PC-9 (cell line): ENCODE data around the gene RUSC1. TPM values are rescaled to one million over a fixed set of nuclear protein-coding genes. Genes with fewer than 3 reads are reported as not detected.

Source experiments
- BruUV-seq: library from RNA; stranded (reverse); fragments of 400-500 nt; replicated peaks from 2 replicates; lab custom pipeline; 2021; lab: Mats Ljungman, UMichigan
- CTCF ChIA-PET: fragments of 300-600 bp; sonication (Branson Sonifier 250); formaldehyde crosslinking; loops from one replicate; lab custom pipeline; 2022; ENCODE audit warnings: antibody characterized with exemption; lab: Charles Lee
- POLR2A ChIA-PET: fragments of 300-600 bp; sonication (Branson Sonifier 250); formaldehyde crosslinking; loops from one replicate; lab custom pipeline; 2022; ENCODE audit warnings: antibody characterized with exemption; ENCODE audit not compliant: unreplicated experiment; lab: Charles Lee
- DNase-seq, 2 experiments: peaks; one replicate each; pipeline versions ENCODE4 v3.0.0 to v3.0.0-alpha.2; 2015 to 2022; ENCODE audit warnings: mixed read lengths in 1 of 2
- H2AFZ ChIP-seq: fragments of 200-600 bp; sonication (generic); 2 replicates; pipeline ENCODE4 v1.8.1; 2017; ENCODE audit warnings: antibody characterized with exemption
- H3F3A ChIP-seq: fragments of 200-600 bp; sonication (generic); 2 replicates; pipeline ENCODE4 v1.8.1; 2017; ENCODE audit warnings: antibody characterized with exemption, mild to moderate bottlenecking, low read depth; ENCODE audit not compliant: insufficient read depth
- H3K27ac ChIP-seq: fragments of 200-600 bp; sonication (generic); 2 replicates; pipeline ENCODE4 v1.6.1; 2016; ENCODE audit warnings: mixed run types
- H3K27me3 ChIP-seq: fragments of 200-600 bp; sonication (generic); 2 replicates; pipeline ENCODE4 v1.6.1; 2016; ENCODE audit warnings: low read depth, mixed run types; ENCODE audit not compliant: insufficient read depth
- H3K36me3 ChIP-seq: fragments of 200-600 bp; sonication (generic); 2 replicates; pipeline ENCODE4 v1.6.1; 2016; ENCODE audit warnings: low read depth, mixed run types
- H3K4me1 ChIP-seq: fragments of 200-600 bp; sonication (generic); replicated peaks from 2 replicates; pipeline ENCODE4 v1.6.1; 2016; ENCODE audit warnings: mixed run types; ENCODE audit not compliant: insufficient read depth
- H3K4me2 ChIP-seq: fragments of 200-600 bp; sonication (generic); 2 replicates; pipeline ENCODE4 v1.6.1; 2017; ENCODE audit warnings: mixed run types
- H3K4me3 ChIP-seq: fragments of 200-600 bp; sonication (generic); 2 replicates; pipeline ENCODE4 v1.6.1; 2016; ENCODE audit warnings: mixed run types
- H3K79me2 ChIP-seq: fragments of 200-600 bp; sonication (generic); 2 replicates; pipeline ENCODE4 v1.6.1; 2017; ENCODE audit warnings: low read depth, mixed run types
- H3K9me2 ChIP-seq: fragments of 200-600 bp; sonication (generic); 2 replicates; pipeline ENCODE4 v1.8.1; 2017; ENCODE audit warnings: mild to moderate bottlenecking; ENCODE audit not compliant: insufficient read depth
- H3K9me3 ChIP-seq: fragments of 200-600 bp; sonication (generic); 2 replicates; pipeline ENCODE4 v1.8.1; 2016; ENCODE audit warnings: low read depth; ENCODE audit not compliant: insufficient read depth
- H4K20me1 ChIP-seq: fragments of 200-600 bp; sonication (generic); 2 replicates; pipeline ENCODE4 v1.8.1; 2017; ENCODE audit not compliant: insufficient read depth
- EZH2 ChIP-seq: fragments of 200-600 bp; sonication (generic); IDR thresholded peaks from 2 replicates; pipeline ENCODE4 v1.8.0; 2017; ENCODE audit warnings: antibody characterized with exemption, low read depth
- intact Hi-C: fragments of 100-400 bp; cut with micrococcal nuclease; formaldehyde crosslinking; loops from one replicate; pipeline ENCODE4 v1.10.0; 2022; ENCODE audit not compliant: unreplicated experiment
- total RNA-seq: library from RNA; stranded (reverse); gene quantifications from 2 replicates; pipeline ENCODE4 v1.2.3, GENCODE V29; 2021
- TF ChIP-seq, protein P1 (sequence below): fragments of 200-600 bp; sonication (generic); conservative IDR thresholded peaks from 2 replicates; pipeline ENCODE4 v1.6.1; 2017; ENCODE audit warnings: mixed run types, antibody characterized with exemption, mild to moderate bottlenecking, moderate library complexity

Gene RUSC1
- total RNA-seq, 1 experiment from 2014 or later, result 43.4 TPM

DNA sequence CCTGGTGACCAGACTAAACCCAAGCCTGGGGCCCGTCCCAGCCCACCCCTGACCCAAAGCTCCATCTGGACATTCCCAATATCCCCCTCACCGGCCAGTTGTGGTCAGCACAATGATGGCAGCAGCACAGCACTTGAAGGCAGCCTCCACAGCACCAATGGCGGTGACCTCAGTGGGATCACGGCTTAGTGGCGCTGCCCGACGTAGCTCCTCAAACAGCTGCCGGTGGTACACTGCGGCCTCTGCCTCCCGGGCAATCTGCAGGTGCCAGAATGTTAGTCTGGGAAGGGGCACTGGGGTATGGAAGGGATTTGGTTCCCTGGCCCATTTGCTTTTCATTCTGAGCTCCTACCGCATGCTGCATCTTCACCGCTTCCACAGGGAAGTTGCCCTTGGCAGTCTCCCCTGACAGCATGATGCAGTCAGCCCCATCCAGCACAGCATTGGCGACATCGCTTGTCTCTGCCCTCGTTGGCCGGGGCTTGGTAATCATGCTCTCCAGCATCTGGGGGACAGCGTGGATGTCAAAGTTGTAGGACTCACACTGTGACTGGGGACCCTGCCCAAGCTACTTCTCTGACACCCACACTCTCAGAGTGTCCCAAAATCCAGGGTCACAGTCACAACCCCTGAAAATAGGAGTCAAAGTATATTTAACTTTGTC, 27.5 kb upstream of the RUSC1 start:
- Histone ChIP-seq H3K4me3 (no peak overlapping the region), H3K36me3 (no peaks in the 10 kb centered on the region), H3K4me1 (no peaks in the 10 kb centered on the region), H3K9me2 (no peaks in the 10 kb centered on the region), H3K79me2 (no peaks in the 10 kb centered on the region), H3K27ac (no peak overlapping the region), H3K27me3 (no peaks in the 10 kb centered on the region), H3F3A (no peaks in the 10 kb centered on the region), H3K9me3 (no peaks in the 10 kb centered on the region), H2AFZ (no peak overlapping the region), H4K20me1 (no peaks in the 10 kb centered on the region), H3K4me2 (no peak overlapping the region)
- no TSS peak for BruUV-seq
- CTCF ChIA-PET, result no interaction called here
- POLR2A ChIA-PET, result no interaction called here
- intact Hi-C loops, result no loop called here
- TF ChIP-seq, protein P1, sequence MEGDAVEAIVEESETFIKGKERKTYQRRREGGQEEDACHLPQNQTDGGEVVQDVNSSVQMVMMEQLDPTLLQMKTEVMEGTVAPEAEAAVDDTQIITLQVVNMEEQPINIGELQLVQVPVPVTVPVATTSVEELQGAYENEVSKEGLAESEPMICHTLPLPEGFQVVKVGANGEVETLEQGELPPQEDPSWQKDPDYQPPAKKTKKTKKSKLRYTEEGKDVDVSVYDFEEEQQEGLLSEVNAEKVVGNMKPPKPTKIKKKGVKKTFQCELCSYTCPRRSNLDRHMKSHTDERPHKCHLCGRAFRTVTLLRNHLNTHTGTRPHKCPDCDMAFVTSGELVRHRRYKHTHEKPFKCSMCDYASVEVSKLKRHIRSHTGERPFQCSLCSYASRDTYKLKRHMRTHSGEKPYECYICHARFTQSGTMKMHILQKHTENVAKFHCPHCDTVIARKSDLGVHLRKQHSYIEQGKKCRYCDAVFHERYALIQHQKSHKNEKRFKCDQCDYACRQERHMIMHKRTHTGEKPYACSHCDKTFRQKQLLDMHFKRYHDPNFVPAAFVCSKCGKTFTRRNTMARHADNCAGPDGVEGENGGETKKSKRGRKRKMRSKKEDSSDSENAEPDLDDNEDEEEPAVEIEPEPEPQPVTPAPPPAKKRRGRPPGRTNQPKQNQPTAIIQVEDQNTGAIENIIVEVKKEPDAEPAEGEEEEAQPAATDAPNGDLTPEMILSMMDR, result no peak
- TF ChIP-seq EZH2, result no peak
- DNase-seq, result no peak

- no peak overlapping the region for H3K27ac ChIP-seq
- H4K20me1 ChIP-seq, result no peaks in the 10 kb centered on the region
- H3K79me2 ChIP-seq, result no peaks in the 10 kb centered on the region
- no peak overlapping the region for H3K4me2 ChIP-seq
- DNase-seq, result no peak
- H3K9me3 ChIP-seq, result no peaks in the 10 kb centered on the region
- H3K4me3 ChIP-seq, result no peak overlapping the region
- intact Hi-C loops, result no loop called here
- ChIA-PET CTCF (no interaction called here), POLR2A (interaction anchor here (0.6 kb wide), 1 partner anchor 18 kb away, joined by 4 read pairs; no protein-coding TSS in a partner anchor)
- no peaks in the 10 kb centered on the region for H3K36me3 ChIP-seq
- BruUV-seq, result no TSS peak
- no peak overlapping the region for H2AFZ ChIP-seq
- no peaks in the 10 kb centered on the region for H3F3A ChIP-seq
- H3K4me1 ChIP-seq, result no peaks in the 10 kb centered on the region
- H3K9me2 ChIP-seq, result no peaks in the 10 kb centered on the region
- TF ChIP-seq, protein P1, result no peak
- no peak for TF ChIP-seq EZH2
- no peaks in the 10 kb centered on the region for H3K27me3 ChIP-seq
Measured at GRCh38 chr1:155294520-155295182, 26.0 kb upstream of the RUSC1 start.

DNA sequence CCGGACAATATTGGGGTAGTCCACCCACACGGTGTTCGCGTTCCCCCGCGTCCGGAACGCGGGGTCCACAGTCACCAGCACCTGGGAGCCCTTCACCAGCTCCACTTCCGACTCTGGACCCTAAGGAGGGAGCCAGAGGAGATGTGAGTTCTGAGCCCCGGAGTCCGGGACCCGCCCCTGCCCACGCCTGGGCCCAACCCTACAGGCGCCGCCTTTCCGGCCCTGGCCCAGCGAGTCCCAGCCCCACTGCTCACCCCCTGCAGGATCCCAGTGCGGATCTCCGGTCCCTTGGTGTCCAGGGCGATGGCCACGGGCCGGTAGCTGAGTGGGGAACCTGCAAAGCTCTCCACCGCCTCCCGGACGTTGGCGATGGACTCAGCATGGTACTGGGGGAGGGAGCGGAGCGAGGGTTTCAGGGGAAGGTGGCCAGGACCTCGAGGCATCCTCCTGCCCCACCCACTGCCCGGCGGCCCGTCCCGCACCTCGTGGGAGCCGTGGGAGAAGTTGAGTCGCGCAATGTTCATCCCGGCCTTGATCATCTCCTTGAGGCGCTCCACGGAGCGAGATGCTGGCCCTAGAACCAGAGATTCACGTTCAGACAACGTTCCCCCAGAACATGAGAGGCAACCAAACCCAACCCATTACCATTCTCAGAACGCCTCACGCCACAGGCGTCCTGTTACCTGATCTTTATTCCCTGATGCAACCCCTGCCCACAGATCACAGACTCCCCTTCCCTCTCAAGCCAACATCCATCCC, 25.3 kb upstream of the RUSC1 start:
- H3K4me3 ChIP-seq, result no peak overlapping the region
- no peak overlapping the region for H3K27ac ChIP-seq
- H3F3A ChIP-seq, result no peaks in the 10 kb centered on the region
- CTCF ChIA-PET, result no interaction called here
- H3K79me2 ChIP-seq, result no peaks in the 10 kb centered on the region
- TF ChIP-seq EZH2, result no peak
- TF ChIP-seq, protein P1, result no peak
- no peaks in the 10 kb centered on the region for H3K36me3 ChIP-seq
- H3K9me2 ChIP-seq, result no peaks in the 10 kb centered on the region
- intact Hi-C loops, result no loop called here
- H3K9me3 ChIP-seq, result no peaks in the 10 kb centered on the region
- H3K27me3 ChIP-seq, result no peaks in the 10 kb centered on the region
- H3K4me2 ChIP-seq, result no peak overlapping the region
- POLR2A ChIA-PET, result interaction anchor here (0.6 kb wide), 1 partner anchor 19 kb away, joined by 4 read pairs; no protein-coding TSS in a partner anchor
- H2AFZ ChIP-seq, result no peak overlapping the region
- no peak for DNase-seq
- BruUV-seq, result no TSS peak
- no peaks in the 10 kb centered on the region for H3K4me1 ChIP-seq
- no peaks in the 10 kb centered on the region for H4K20me1 ChIP-seq
